Measurements from ENCODE around the gene KRTAP9-9. TPM values are rescaled to one million over a fixed set of nuclear protein-coding genes. Genes with fewer than 3 reads are reported as not detected.

The KRTAP9-9 gene
- total and polyA plus RNA-seq, 11 donors, result not detected

GRCh38 chr17:41256291-41256685 lies 1.1 kb downstream of the KRTAP9-9 start:
- no peak for ATAC-seq
- no peak for DNase-seq
- Histone ChIP-seq H3K9me3 (no peaks in the 10 kb centered on the region), H3K4me3 (no peak overlapping the region), H3K36me3 (no peaks in the 10 kb centered on the region), H3K27ac (no peak overlapping the region), H3K27me3 (peaks cover 0 to 64% (median 12%) of the 10 kb centered on the region in 9 donors), H3K4me1 (no peaks in the 10 kb centered on the region)
- no peak for TF ChIP-seq CTCF (IDR thresholded peaks at IDR 0.05)
- no peak for TF ChIP-seq POLR2A (IDR thresholded peaks at IDR 0.05)
- intact Hi-C loops (cut with DNase I), result no loop called here
- 90 to 100% (median 95%) methylated on average over 1 of the region's 1 CpG for WGBS, 4 donors

DNA sequence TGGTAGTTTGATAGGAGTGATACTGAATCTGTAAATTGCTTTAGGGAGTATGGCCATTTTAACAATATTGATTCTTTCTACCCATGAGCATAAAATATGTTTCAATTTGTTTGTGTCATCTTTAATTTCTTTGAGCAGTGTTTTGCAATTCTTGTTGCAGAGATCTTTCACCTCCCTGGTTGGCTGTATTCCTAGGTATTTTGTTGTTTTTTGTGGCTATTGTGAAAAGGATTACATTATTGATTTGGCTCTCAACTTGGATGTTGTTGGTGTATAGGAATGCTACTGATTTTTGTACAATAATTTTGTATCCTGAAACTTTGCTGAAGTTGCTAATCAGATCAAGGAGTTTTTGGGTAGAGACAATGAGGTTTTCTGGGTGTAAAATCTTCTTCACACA lies 3.2 kb downstream of the KRTAP9-9 start:
- Histone ChIP-seq H3K36me3 (no peaks in the 10 kb centered on the region), H3K27ac (no peak overlapping the region), H3K9me3 (no peaks in the 10 kb centered on the region), H3K4me3 (no peak overlapping the region), H3K27me3 (peaks cover 0 to 46% (median 12%) of the 10 kb centered on the region in 9 donors), H3K4me1 (no peaks in the 10 kb centered on the region)
- intact Hi-C loops (cut with DNase I), result no loop called here
- TF ChIP-seq POLR2A (IDR thresholded peaks at IDR 0.05) (no peak), CTCF (IDR thresholded peaks at IDR 0.05) (no peak)
- ATAC-seq (no peak), DNase-seq (no peak)

DNA sequence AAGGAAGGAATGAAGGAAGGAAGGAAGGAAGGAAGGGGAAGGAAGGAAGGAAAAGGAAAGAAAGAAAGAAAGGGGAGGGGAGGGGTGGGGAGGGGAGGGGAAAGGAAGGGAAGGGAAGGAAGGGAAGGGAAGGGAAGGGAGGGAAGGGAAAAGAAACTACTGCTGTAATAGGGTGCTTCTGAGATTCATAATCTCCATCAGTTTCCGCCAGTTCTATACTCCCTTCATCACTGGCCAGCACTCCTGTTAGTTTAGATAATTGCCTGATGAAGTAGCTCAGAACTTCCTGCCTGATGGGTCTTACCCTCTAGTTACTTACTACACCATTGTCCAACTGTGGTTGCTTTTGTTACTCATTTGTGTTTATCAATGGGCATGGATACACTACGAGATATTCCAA lies 8.0 kb downstream of the KRTAP9-9 start:
- Histone ChIP-seq H3K4me1 (no peaks in the 10 kb centered on the region), H3K36me3 (no peaks in the 10 kb centered on the region), H3K27ac (no peak overlapping the region), H3K4me3 (no peak overlapping the region), H3K27me3 (peaks cover 0 to 26% (median 12%) of the 10 kb centered on the region in 9 donors), H3K9me3 (no peaks in the 10 kb centered on the region)
- WGBS, 4 donors, result 82 to 86% (median 84%) methylated on average over 2 of the region's 2 CpGs
- DNase-seq, result no peak
- ATAC-seq, result no peak
- no peak for TF ChIP-seq CTCF (IDR thresholded peaks at IDR 0.05)
- no peak for TF ChIP-seq POLR2A (IDR thresholded peaks at IDR 0.05)
- intact Hi-C loops (cut with DNase I), result loop anchor here in 1 of 10 donors (2.0 to 10.0 kb wide), 2 partner anchors 14 to 62 kb away; no protein-coding TSS in a partner anchor

- Histone ChIP-seq H3K9me3 (no peaks in the 10 kb centered on the region), H3K27me3 (peaks cover 0 to 15% (median 2%) of the 10 kb centered on the region in 9 donors), H3K4me1 (no peaks in the 10 kb centered on the region), H3K4me3 (no peak overlapping the region), H3K27ac (no peak overlapping the region), H3K36me3 (no peaks in the 10 kb centered on the region)
- TF ChIP-seq CTCF (IDR thresholded peaks at IDR 0.05) (no peak), POLR2A (IDR thresholded peaks at IDR 0.05) (no peak)
- DNase-seq (no peak), ATAC-seq (no peak)
- 72 to 77% (median 76%) methylated on average over 3 of the region's 3 CpGs for WGBS, 4 donors
- intact Hi-C loops (cut with DNase I), result loop anchor here in 2 of 10 donors (2.0 to 10.0 kb wide), 2 partner anchors 16 to 60 kb away; no protein-coding TSS in a partner anchor
Observed at GRCh38 chr17:41264599-41264998, 9.4 kb downstream of the KRTAP9-9 start.
